ENCODE data around the gene NTRK3.
"Not testable (repeated sequence)": the region's sequence is repeated elsewhere in the genome, so short reads cannot be mapped to it uniquely, and the experiment has no call there.

Gene NTRK3

DNA sequence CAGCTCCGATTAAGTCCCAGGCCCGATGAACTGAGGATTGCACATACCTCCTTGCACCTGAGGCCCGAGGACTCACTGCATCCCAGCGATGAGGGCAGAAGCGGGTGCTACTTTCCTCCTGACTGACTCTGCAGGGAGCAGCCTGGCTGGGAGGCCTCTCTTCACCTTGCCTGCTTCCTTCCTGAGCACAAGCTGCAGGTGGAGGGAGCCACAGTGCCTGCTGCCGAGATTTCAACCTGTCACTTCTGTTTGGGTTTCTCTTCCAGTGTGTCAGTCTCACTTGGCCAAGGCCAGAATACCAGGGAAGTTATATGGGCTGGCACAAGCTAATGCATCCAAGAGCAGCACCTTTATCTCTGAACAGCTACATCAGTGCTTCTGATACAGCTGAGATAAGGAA, 185.4 kb downstream of the NTRK3 start:
- DNase-seq: no peak

DNA sequence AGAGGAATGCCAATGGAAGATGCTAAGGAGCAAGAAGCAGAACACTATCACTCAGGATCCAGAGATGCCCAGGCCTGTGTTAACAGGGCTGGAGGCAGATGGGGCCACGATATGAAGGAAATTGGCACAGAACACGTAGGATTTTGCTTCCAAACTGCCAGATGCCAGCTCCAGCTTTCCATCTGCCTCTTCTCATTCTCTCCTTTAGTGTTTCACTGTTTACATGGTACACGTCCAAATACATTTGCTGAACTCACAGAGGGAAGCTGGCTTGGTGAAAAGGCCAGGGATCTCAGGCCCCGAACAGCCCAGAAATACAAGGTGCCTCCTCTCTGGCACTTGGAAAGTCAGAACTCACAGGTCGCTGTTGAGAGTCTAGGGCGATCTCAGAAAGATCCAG, 187.0 kb downstream of the NTRK3 start:
- DNase-seq: no peak

DNA sequence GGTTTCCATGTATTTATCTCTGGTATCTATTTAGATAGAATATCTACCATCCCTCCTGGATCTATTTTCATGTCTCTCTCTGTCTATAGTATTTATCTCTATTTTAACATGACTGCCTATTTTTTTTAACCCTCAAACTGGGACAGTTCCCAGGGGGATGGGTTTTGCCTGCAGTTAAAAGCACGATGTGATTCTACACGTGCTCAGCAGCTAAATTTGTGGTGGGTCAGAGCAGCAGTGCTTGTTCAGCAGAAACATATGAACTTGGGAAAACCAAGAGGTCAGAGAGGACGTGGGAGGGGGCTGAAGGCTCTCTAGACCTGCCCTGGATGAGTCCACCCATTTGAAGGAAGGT, 189.2 kb downstream of the NTRK3 start:
- DNase-seq: no peak

DNA sequence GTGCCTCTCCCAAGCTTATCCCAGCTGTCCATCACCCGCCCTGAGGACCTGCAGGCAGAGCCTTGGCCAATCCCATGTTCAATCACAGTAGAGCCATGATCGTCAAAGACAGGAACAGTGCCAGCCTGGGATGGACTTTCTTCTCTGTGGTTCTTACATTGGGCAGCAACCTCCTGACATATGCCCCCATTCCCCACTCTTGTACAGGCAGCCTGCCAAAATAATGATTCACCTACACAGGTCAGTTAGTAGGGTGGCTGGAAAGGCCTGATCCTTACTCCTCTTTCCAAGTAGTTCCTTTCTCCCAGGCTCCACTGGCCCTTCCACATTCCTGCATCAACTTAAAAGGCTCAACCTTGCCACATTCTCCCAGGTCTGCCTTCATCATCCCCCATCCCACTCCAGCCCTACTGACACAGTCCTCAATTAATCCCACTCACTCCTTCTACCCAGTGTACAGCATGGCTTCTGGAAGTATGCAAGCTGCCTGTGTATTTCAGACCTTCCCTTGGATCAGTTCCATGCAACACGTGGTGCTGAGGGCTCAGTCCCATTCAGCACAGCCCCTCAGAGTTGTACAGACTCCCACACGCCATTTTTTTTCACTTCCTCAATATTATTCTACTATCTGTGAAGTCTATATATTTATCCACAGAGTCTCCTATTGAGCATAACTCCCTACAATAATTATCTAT, 189.8 kb downstream of the NTRK3 start:
- no peak for DNase-seq

DNA sequence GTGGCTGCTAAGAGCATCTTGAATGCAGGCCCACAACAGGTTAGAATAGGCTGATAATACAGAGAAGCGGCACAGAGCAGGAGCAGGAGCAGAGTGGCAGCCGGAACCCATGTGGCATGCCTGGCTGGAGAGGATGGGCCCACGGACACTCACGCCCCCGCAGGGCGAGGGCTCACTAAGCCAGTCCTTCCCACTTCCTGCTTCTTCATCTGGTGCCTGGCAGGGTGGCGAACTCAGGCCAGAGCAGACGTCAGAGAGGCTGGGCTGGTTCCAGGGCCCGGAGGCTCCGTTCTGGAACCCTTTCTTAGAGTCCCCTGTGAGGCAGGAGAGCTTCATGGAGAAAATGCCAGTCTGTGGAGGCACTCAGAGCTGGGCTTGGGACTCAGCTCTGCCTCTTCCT, 195.1 kb downstream of the NTRK3 start:
- DNase-seq: no peak

DNA sequence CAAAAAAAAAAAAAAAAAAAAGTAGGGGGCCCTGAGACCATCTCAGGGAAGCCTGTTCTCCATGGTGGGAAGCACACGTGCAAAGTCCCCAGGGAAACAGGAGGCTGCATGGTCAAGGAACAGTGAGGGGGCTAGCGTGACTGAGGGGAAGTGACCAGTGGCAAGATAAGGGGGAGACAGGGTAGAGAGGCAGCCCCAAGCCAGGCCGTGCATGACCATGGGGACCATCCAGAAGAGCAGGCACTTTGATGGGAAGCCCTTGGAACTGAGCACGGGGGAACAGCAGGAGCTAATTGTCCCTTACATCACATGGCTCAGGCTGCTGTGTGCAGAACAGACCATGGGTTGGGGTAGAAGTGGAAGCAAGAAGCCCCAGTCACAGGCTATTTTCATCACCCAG, 196.2 kb downstream of the NTRK3 start:
- DNase-seq: no peak

DNA sequence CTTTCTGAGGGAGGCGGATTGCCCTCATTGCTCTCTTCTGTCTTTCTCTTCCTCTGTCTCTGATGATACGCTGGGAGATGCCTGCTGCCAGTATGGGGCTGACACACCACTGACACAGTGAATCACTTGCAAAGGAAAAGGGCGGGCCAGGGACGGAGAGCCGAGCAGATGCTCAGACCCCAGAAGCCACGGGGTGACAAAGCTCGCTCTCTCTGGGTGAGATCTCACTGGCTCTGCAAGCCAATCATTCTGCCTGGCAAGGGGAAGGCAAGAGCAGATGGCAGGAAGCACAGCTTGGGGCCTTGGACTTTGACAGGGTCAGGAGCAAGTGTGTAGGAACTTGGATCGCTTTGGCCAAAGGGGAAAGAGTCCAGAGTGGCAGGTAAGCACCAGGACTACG, 198.7 kb downstream of the NTRK3 start:
- DNase-seq: no peak

DNA sequence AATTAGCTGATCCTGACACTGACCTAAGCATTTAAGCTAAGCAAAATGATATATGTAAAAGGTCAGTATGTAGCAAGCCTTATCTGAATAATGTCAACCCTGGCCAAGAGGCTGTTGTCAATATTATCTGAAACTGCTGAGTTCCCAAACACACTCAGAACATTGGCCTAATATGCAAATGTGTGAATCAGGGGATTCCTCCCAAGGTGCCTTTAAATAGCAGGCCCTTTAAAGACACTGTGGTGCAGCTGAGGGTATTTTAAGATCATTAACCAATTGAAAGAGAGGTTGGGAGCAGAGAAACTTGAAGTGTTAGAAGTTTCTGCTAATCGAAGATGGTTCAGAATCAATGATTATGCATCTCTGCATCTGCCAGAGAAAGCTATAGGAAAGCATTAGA, 207.0 kb downstream of the NTRK3 start:
- DNase-seq: no peak

DNA sequence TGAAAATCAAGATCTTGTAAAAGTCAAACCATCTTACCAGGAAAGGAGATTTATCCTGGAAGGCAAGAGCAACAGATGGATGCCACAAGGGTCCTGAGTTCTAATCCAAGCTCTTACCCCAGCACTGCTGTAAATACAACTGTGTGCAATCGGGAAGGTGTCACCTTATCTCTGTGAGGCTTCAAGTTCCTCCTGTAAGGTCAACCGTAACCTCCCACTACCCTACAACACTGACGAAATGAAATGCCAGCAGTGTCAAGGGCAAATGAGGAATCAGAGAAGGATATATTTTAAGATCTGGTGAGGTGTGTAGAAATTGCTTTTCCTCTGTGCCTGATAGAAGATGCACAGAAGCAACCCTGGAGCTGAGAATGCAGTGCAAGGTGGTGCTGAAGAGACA, 207.8 kb downstream of the NTRK3 start:
- DNase-seq: no peak

DNA sequence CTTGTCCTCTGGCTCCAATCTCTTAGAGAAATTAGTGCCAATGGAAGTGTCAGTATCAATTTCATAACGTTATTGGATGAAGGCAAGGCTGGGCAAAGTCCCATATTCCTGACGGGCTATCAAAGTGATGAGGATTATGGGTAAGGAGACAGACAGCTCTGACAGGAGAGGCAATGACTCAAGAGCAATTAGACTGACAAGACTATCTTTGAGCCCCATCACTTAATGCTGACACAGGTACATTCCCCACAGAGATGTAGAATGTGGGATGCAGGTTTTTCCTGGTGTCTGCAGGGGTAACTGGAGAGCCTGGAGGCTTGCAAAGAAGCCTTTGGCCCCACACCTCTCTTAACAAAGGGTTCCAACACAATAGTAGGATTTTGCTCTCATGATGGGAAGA, 208.3 kb downstream of the NTRK3 start:
- DNase-seq: no peak

DNA sequence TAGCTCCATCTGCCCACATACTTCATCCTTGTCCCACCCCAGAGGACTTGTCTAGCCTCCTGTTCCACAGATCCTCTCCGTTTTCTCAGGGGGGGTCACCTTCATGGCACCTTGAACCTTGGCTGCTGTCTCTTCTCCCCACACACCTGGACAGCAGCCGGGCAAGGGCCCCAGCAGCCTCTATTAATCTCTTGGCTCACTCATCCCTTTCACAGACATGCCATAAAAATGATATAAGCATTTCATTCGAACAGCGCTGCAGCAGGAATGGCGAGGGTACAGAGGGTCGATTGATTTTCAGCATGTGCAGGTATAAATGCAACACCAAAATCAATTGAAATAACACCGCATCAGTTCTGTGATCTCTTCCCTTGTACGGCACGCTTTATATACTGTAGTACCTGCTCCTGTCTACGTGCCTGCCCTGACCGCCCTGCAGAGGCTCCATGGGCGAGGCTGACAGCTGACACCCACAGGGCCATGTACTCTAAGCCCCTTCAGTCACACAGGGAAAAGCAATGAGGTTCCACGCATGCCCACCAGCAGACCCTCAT, 209.9 kb downstream of the NTRK3 start:
- no peak for DNase-seq

DNA sequence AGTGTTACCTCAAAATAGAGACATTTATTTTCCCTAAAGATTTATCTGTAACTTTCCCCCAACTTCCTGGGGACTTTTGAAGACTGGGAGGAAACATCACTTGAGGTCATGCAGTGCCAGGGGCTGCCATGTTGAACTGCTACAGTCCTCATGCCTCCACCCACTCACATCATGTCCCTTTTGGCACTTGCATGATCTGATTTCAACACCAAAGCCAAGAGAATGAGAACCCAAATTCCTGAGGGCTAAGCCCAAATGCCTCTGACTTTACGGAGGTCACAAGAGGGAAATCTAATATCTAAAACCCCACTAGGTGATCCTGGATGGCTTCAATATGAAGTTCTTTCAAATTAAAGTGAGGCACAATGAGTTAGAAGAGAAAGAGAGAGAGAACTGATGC, 213.1 kb downstream of the NTRK3 start:
- no peak for DNase-seq

DNA sequence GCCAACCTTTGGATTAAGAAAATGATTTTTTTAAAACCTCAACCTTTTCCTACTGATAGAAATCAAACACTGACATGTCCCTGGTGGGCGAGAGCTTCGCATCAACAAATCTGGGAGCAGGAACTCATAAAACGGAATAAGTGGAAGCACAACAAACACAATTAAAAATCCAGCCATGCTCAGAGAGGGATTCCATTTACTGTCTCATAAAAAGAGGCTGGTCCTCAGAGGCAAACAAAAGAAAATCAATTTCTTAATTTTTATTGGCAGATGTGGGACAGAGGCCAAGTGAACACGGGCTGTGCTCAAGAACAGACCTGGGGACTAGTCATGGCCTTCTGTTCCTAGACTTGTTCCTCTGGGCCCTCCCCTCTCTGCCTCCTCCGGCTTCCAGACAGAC, 214.5 kb downstream of the NTRK3 start:
- no peak for DNase-seq

DNA sequence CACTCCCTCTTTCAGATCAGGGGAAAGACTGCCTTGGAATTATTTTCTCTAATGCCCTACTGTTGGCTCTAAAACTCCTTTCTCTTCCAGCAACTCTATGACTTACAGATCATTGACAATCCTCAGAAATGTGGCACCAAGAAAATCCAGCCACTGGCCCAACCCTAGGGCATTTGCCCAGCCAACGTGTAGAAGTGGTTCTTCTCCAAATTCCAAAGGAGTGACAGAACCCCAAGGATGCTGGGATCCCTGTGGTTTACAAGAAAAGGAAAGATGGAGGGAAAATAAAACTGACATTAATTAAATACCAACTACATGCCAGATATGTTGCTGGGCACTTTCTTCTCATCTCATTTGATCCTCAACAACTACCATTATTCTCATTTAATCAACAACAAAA, 216.0 kb downstream of the NTRK3 start:
- no peak for DNase-seq

DNA sequence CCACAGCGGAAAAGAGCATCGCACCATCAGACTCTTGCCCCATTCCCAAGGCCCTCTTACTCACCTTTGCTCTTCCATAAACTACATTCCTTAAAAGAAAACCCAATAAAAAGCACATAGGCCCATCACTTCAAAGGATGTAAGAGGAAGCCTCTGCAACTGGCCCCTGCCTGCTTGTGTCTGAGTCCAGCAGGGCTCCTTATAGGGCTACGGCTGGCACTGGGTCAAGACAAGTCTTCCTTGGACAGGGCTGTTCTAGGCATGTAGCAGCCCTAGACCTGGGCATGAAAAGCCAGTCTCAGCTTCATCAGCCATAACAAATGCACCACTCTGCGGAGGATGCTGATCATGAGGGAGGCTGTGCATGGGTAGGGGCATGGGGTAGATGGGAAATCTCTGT, 218.3 kb downstream of the NTRK3 start:
- DNase-seq: no peak

DNA sequence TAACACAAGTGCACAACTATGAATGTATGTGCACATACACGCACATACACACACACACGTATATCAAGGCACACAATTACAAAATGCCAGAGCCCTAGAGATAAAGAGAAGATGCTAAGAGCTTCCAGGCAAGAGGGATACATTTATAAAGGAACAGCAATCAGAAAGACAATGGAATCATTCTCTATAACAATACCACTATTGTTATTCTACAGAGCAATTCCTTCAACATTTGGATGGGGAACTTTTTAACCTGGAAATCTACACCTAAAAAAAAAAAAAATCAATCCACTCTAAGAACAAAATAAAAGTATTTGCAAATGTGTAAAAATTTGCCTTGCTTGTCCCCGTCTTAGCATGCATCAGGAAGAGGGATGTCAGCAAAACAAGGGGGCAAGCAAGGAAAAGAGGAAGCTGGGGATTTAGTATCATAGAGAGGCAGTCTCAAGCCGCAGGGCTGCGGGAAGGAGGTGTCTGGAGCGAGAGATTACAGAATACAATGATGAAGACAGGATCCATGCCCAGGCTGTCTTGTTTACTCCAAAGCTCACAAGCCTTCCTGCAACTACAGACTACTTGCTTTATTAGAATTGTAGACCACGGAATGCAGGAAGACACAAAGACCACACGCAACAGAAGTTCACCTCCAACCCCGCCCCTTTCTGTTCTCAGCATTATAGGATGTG, 220.2 kb downstream of the NTRK3 start:
- DNase-seq: peak; percentile 52

DNA sequence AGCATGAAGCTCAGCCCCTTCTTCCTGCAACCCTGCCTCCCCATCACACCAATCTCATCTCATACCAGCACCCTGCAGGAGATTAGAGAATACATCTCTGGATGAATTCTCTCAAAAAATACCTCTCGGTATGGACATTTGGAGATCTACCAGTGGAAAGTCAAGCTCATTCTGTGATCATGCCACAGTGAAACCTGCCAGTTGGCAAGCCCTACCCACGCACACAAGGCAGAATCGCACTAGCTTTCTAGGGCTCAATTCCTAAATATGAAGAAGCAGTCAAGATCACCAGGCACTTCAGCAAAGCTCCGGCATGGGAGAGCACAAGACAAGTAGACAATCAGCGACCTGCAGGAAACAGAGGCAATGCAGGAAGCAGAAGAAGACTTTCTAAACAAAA, 221.2 kb downstream of the NTRK3 start:
- DNase-seq: no peak

DNA sequence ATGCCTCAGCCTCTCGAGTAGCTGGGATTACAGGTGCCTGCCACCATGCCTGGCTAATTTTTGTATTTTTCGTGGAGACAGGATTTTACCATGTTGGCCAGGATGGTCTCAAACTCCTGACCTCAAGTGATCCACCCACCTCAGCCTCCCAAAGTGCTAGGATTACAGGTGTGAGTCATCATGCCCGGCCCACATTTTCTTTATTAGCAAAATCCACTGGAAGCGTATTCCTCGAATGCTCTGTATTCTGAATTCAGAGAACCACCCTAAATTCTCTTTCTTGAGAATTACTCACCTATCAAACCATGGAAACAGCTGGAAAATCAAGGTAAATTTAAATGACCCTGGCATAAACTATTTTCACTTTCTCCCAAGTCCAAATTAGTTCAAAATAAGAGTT, 223.1 kb downstream of the NTRK3 start:
- DNase-seq: not testable (repeated sequence)

DNA sequence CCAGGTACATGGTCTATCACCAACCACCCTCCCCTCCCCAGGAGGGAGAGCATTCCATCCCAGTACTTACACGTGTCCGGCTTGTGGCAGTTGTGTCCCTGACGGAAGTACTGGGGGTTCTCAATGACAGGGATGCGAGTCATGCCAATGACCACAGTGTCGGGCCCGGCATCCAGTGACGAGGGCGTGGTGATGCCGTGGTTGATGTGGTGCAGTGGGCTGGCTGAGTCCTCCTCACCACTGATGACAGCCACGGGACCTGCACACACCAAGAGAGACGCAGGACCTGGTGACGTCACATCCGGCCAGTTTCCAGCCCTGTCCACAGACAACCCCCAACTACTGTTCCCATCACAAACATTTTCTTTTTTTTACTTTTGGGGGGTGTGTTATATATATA, 223.8 kb downstream of the NTRK3 start:
- no peak for DNase-seq

DNA sequence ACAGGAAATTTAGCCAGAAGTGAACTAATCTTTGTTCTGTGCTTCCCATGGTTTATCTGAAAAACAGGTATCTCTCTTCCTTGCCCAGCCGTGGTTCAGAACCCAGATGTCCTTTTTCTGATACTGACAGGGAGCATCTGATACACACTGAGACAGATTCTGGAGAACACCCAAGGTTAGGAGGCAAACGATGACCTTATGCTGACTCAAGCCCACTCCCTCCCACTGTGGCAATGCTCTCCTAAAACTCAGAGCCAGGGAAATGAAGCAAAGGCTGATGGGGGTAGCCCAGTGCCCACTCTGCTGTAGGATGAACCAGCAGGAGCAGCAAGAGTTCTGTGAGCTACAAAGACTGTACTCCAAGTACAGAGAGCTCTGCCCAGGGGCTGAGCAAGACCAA, 225.1 kb downstream of the NTRK3 start:
- DNase-seq: no peak

DNA sequence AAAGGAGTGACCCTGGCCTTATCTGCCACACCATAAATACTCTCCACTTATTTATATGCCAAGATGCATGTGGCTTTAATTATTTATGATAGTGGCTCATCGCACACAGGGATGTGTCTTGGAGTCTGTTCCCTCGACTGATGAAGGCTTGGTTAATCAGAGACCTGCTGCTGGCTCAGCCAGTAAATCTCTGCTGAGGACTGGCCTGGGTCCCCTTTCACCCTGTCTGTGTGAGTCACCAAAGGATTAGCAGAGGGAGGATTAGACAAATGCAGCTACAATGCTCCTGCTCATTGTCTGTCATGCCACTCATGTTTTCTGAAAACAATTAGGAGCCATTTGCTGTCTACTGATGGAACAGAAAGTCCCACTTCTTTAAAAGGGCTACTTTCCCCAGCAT, 226.8 kb downstream of the NTRK3 start:
- DNase-seq: no peak

DNA sequence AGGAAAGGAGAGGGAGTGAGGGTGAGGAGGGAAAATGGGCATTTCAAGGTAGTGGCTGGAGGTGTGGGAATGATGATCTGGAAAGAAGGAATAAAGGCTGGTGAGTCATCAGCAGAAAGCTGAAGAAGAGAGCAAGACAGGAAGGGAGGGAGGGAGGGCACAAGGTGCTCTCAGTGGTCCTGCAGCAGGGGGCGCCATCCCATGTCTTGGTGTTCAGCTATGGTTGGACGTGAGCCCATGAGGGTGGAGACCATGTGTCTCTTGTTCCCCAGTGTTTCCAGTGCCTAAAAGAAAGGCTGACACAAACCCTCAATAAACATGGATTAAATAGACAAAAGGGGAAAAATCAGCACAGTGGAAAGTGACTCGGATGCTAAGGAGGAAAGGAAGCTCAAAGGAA, 228.5 kb downstream of the NTRK3 start:
- peak; percentile 5 for DNase-seq

DNA sequence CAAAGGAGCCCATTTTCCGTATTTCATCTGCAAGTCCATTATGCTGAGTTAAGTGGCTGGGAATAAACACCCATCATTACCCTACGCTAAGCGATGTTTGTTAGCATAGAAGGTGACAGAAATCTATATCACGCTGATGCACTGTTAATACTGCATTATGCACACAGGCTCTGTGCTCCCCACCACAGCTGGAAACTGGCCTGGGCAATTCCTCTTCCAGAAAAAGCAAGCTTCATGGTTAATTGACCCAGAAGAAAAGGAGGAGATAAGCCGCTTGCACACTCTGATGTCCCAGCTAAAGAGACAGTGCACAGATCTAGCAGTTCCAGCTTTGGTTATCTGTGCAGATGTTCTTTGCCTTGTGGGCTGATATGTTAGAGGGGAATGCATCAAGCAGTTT, 232.6 kb downstream of the NTRK3 start:
- DNase-seq: no peak

DNA sequence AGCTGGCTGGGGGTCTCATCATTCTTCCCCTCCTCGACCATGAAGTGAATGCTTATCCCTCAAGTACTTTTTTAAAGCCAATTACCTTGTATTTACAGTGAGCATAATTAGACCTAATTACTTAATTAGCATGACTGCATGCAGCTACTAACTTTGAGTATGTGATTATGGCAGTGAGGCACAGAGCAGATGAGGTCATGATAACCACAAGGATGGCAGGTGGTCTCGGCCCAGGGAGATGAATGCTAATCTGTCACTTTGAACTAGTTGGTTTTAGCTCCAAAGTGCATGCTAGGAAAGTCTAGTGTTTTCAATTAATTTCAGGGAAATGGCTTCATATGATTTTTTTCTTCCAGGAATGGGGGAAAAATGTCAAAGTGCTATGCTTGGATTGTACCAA, 233.8 kb downstream of the NTRK3 start:
- no peak for DNase-seq

DNA sequence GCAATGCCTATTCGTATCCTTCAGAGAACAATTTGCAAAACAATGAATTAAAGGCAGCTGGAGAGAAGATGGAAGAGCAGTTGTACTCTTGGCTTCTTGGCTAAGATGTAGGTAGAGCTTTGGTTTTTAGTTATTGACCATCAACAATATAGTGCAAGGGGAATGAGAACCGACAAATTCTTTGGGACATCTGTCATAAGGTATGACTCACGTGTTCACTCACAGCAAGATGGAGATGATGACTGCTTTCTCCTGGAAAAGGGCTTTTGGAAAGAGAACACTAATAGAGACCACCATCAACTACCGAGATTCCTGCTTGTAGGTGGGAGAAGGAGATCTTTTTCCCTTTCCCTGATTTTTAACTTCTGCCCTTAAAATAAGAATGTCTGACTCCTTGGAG, 234.9 kb downstream of the NTRK3 start:
- no peak for DNase-seq
